Astrocyte (in vitro differentiated cells and primary cell): ENCODE results near the gene IL5RA.

Source experiments
- EZH2 ChIP-seq: IDR thresholded peaks from 2 replicates; pipeline ENCODE4 v1.6.1; 2012; ENCODE audit warnings: mild to moderate bottlenecking, low read length, inconsistent platforms; ENCODE audit not compliant: insufficient read depth
- TF ChIP-seq, protein P1 (sequence below): IDR thresholded peaks from 2 replicates; pipeline ENCODE4 v1.5.1; 2011; ENCODE audit warnings: low read depth, mild to moderate bottlenecking, inconsistent platforms, low read length, moderate library complexity; ENCODE audit not compliant: insufficient read depth

DNA sequence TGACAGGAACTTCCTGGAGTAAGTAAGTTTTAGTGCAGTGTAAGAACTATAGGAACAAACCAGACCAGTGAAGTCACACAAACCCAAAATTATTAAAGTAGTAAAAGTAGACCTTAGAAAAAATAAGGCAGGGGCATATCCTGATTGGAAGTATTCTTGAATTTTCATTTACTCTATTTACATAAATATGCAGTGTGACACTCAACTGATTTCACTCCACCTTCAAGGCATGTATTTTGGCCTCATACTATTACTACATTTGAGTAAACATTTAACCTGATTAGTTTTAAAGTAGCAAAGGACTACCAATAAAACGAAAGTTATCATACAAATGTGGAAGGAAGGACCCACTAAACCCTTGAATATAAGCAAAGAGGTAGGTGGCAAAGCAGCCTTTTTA is 39.4 kb upstream of the IL5RA start:
- TF ChIP-seq, protein P1, sequence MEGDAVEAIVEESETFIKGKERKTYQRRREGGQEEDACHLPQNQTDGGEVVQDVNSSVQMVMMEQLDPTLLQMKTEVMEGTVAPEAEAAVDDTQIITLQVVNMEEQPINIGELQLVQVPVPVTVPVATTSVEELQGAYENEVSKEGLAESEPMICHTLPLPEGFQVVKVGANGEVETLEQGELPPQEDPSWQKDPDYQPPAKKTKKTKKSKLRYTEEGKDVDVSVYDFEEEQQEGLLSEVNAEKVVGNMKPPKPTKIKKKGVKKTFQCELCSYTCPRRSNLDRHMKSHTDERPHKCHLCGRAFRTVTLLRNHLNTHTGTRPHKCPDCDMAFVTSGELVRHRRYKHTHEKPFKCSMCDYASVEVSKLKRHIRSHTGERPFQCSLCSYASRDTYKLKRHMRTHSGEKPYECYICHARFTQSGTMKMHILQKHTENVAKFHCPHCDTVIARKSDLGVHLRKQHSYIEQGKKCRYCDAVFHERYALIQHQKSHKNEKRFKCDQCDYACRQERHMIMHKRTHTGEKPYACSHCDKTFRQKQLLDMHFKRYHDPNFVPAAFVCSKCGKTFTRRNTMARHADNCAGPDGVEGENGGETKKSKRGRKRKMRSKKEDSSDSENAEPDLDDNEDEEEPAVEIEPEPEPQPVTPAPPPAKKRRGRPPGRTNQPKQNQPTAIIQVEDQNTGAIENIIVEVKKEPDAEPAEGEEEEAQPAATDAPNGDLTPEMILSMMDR = no peak
- TF ChIP-seq EZH2 = no peak
